HCT116 (cell line): Measurements from ENCODE around the gene ZNF438.

Experiments
- CBX3 ChIP-seq: IDR thresholded peaks from 2 replicates; pipeline ENCODE4 v1.6.1; 2012; ENCODE audit warnings: low read depth
- CEBPB ChIP-seq: IDR thresholded peaks from 2 replicates; pipeline ENCODE4 v1.6.1; 2012; ENCODE audit warnings: low read depth
- CTCF ChIP-seq, 3 experiments: fragments of 200-600 bp in 1 of 3; sonication (generic) in 1 of 3; IDR thresholded peaks in 2 of 3; conservative IDR thresholded peaks in 1 of 3; 2 replicates each; pipeline ENCODE4 v1.5.1; 2012 to 2017; ENCODE audit warnings: low read depth in 2 of 3, low read length in 2 of 3, antibody characterized with exemption in 1 of 3, borderline replicate concordance in 1 of 3, control low read depth in 1 of 3, mild to moderate bottlenecking in 1 of 3, mixed read lengths in 1 of 3, mixed run types in 1 of 3, moderate library complexity in 1 of 3; ENCODE audit not compliant: insufficient read depth in 1 of 3
- EZH2phosphoT487 ChIP-seq: fragments of 200-600 bp; IDR thresholded peaks from 2 replicates; pipeline ENCODE4 v1.6.1; 2018; ENCODE audit warnings: antibody characterized with exemption, borderline replicate concordance
- MAX ChIP-seq: IDR thresholded peaks from 2 replicates; pipeline ENCODE4 v1.6.1; 2012
- POLR2A ChIP-seq: IDR thresholded peaks from 2 replicates; pipeline ENCODE4 v1.7.0; 2011; ENCODE audit warnings: borderline replicate concordance; ENCODE audit not compliant: insufficient read depth, insufficient read length; ENCODE audit errors: extremely low read depth
- POLR2AphosphoS5 ChIP-seq: IDR thresholded peaks from 2 replicates; pipeline ENCODE4 v1.6.1; 2011; ENCODE audit warnings: mild to moderate bottlenecking, low read depth, low read length, moderate library complexity
- RAD21 ChIP-seq: IDR thresholded peaks from 2 replicates; pipeline ENCODE4 v1.6.1; 2012; ENCODE audit warnings: low read depth, mild to moderate bottlenecking
- SP1 ChIP-seq: IDR thresholded peaks from 2 replicates; pipeline ENCODE4 v1.6.1; 2012; ENCODE audit warnings: low read depth
- SRF ChIP-seq: IDR thresholded peaks from 2 replicates; pipeline ENCODE4 v1.6.1; 2012; ENCODE audit warnings: low read depth
- TCF7L2 ChIP-seq: IDR thresholded peaks from 2 replicates; pipeline ENCODE4 v1.7.0; 2011; ENCODE audit warnings: borderline replicate concordance, inconsistent platforms; ENCODE audit not compliant: insufficient read depth, insufficient read length; ENCODE audit errors: extremely low read depth
- YY1 ChIP-seq: IDR thresholded peaks from 2 replicates; pipeline ENCODE4 v1.6.1; 2011; ENCODE audit warnings: low read length, low read depth, moderate library complexity, mild to moderate bottlenecking; ENCODE audit not compliant: insufficient replicate concordance; ENCODE audit errors: extremely low read depth
- TF ChIP-seq, protein P1 (sequence below): IDR thresholded peaks from 2 replicates; pipeline ENCODE4 v1.6.1; 2012; ENCODE audit warnings: low read depth

DNA sequence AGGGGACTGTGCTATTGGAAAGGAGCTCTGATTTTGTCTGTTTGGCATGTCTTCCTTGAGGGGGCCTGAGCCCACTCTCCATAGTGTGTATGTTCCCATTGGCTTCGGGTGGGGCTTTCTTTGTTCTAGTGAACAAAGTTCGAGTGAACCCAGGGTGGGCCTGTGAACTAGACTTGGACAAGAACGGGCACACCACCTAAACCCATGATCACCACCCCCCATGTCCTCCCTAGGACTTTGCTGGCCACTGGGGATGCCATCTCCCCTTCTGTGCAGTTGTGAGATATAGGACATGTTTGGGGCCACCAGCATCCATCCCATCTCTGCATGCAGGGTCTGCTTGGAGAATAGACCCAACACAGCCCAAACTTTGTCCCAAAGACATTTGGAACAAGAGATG lies 206.6 kb downstream of the ZNF438 start:
- TF ChIP-seq, protein P1, sequence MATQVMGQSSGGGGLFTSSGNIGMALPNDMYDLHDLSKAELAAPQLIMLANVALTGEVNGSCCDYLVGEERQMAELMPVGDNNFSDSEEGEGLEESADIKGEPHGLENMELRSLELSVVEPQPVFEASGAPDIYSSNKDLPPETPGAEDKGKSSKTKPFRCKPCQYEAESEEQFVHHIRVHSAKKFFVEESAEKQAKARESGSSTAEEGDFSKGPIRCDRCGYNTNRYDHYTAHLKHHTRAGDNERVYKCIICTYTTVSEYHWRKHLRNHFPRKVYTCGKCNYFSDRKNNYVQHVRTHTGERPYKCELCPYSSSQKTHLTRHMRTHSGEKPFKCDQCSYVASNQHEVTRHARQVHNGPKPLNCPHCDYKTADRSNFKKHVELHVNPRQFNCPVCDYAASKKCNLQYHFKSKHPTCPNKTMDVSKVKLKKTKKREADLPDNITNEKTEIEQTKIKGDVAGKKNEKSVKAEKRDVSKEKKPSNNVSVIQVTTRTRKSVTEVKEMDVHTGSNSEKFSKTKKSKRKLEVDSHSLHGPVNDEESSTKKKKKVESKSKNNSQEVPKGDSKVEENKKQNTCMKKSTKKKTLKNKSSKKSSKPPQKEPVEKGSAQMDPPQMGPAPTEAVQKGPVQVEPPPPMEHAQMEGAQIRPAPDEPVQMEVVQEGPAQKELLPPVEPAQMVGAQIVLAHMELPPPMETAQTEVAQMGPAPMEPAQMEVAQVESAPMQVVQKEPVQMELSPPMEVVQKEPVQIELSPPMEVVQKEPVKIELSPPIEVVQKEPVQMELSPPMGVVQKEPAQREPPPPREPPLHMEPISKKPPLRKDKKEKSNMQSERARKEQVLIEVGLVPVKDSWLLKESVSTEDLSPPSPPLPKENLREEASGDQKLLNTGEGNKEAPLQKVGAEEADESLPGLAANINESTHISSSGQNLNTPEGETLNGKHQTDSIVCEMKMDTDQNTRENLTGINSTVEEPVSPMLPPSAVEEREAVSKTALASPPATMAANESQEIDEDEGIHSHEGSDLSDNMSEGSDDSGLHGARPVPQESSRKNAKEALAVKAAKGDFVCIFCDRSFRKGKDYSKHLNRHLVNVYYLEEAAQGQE = no peak
- TF ChIP-seq TCF7L2 = no peak
- no peak for TF ChIP-seq YY1
- TF ChIP-seq POLR2AphosphoS5 = no peak
- TF ChIP-seq CEBPB = no peak
- TF ChIP-seq CTCF (IDR thresholded peaks at IDR 0.05 in 2 of 3, conservative IDR thresholded peaks at IDR 0.05 in 1 of 3; ENCODE audit: borderline replicate concordance in 1 of 3, insufficient read depth in 1 of 3, low read depth in 2 of 3, low read length in 2 of 3) = no peak
- TF ChIP-seq POLR2A = no peak
- TF ChIP-seq CBX3 = no peak
- TF ChIP-seq RAD21 = no peak
- no peak for TF ChIP-seq MAX
- TF ChIP-seq SRF = no peak
- no peak for TF ChIP-seq EZH2phosphoT487
- no peak for TF ChIP-seq SP1
